GM12878 (cell line): ENCODE results near the gene IL18R1. TPM values are rescaled to one million over a fixed set of nuclear protein-coding genes. Genes with fewer than 3 reads are reported as not detected.

ENCODE experiments used
- BCL3 ChIP-seq: IDR thresholded peaks from 2 replicates; pipeline ENCODE4 v1.6.1; 2011; ENCODE audit warnings: borderline replicate concordance, low read depth, mild to moderate bottlenecking, moderate library complexity, low read length; ENCODE audit not compliant: insufficient read depth, poor library complexity, severe bottlenecking
- CHD2 ChIP-seq: IDR thresholded peaks from 2 replicates; pipeline ENCODE4 v1.6.1; 2011; ENCODE audit warnings: low read depth, low read length, improper control_type of control experiment, borderline replicate concordance
- CREM ChIP-seq: IDR thresholded peaks from 2 replicates; pipeline ENCODE4 v1.6.1; 2014; ENCODE audit warnings: antibody characterized with exemption, low read depth
- ESRRA ChIP-seq: IDR thresholded peaks from 2 replicates; pipeline ENCODE4 v1.6.1; 2012; ENCODE audit warnings: mild to moderate bottlenecking, low read length, improper control_type of control experiment
- GATAD2B ChIP-seq: fragments of 450-650 bp; conservative IDR thresholded peaks from 2 replicates; pipeline ENCODE4 v1.6.1; 2017; ENCODE audit warnings: low read depth, mild to moderate bottlenecking, moderate library complexity
- IKZF1 ChIP-seq: fragments of 450-650 bp; conservative IDR thresholded peaks from 2 replicates; pipeline ENCODE4 v1.6.1; 2017; ENCODE audit warnings: antibody characterized with exemption, mild to moderate bottlenecking
- KDM1A ChIP-seq: fragments of 200-600 bp; sonication (generic); IDR thresholded peaks from 2 replicates; pipeline ENCODE4 v1.6.1; 2016; ENCODE audit warnings: borderline replicate concordance
- KLF5 ChIP-seq: fragments of 450-650 bp; IDR thresholded peaks from 2 replicates; pipeline ENCODE4 v1.6.1; 2014; ENCODE audit warnings: mild to moderate bottlenecking; ENCODE audit not compliant: partially characterized antibody
- LARP7 ChIP-seq: fragments of 450-650 bp; IDR thresholded peaks from 2 replicates; pipeline ENCODE4 v1.6.1; 2017; ENCODE audit warnings: mild to moderate bottlenecking
- MEF2A ChIP-seq: IDR thresholded peaks from 2 replicates; pipeline ENCODE4 v1.6.1; 2011; ENCODE audit warnings: low read depth, mild to moderate bottlenecking, low read length, moderate library complexity; ENCODE audit not compliant: insufficient read depth
- MTA2 ChIP-seq: fragments of 450-650 bp; IDR thresholded peaks from 2 replicates; pipeline ENCODE4 v1.6.1; 2016; ENCODE audit warnings: low read depth, mild to moderate bottlenecking, moderate library complexity
- PAX5 ChIP-seq: IDR thresholded peaks from 2 replicates; pipeline ENCODE4 v1.6.1; 2011; ENCODE audit warnings: low read depth, low read length, borderline replicate concordance
- PML ChIP-seq: IDR thresholded peaks from 2 replicates; pipeline ENCODE4 v1.6.1; 2012; ENCODE audit warnings: low read length, inconsistent platforms
- RB1 ChIP-seq: fragments of 450-650 bp; formaldehyde crosslinking; IDR thresholded peaks from 2 replicates; pipeline ENCODE4 v1.6.1; 2017; ENCODE audit warnings: mild to moderate bottlenecking, borderline replicate concordance
- RELB ChIP-seq: fragments of 450-650 bp; IDR thresholded peaks from 2 replicates; pipeline ENCODE4 v1.6.1; 2017; ENCODE audit warnings: low read depth, mild to moderate bottlenecking, moderate library complexity
- SKIL ChIP-seq: fragments of 450-650 bp; IDR thresholded peaks from 2 replicates; pipeline ENCODE4 v1.6.1; 2017; ENCODE audit warnings: mild to moderate bottlenecking, low read depth, inconsistent platforms; ENCODE audit not compliant: poor library complexity, severe bottlenecking
- SP1 ChIP-seq: IDR thresholded peaks from one replicate; pipeline ENCODE4 v1.6.1; 2011; ENCODE audit warnings: low read depth, low read length
- SPI1 ChIP-seq: IDR thresholded peaks from 2 replicates; pipeline ENCODE4 v1.6.1; 2011; ENCODE audit warnings: low read depth, mild to moderate bottlenecking, low read length, moderate library complexity, borderline replicate concordance; ENCODE audit not compliant: insufficient read depth
- TCF7 ChIP-seq: IDR thresholded peaks from 2 replicates; pipeline ENCODE4 v1.6.1; 2014; ENCODE audit warnings: antibody characterized with exemption, borderline replicate concordance
- USF1 ChIP-seq: IDR thresholded peaks from 2 replicates; pipeline ENCODE4 v1.6.1; 2011; ENCODE audit warnings: borderline replicate concordance, low read depth, mild to moderate bottlenecking, moderate library complexity, mixed read lengths, low read length; ENCODE audit not compliant: insufficient read depth; ENCODE audit errors: extremely low read length
- ZBTB4 ChIP-seq: fragments of 450-650 bp; formaldehyde crosslinking; IDR thresholded peaks from 2 replicates; pipeline ENCODE4 v1.4.0; 2022; ENCODE audit warnings: mild to moderate bottlenecking, moderate library complexity
- polyA plus RNA-seq, 11 experiments: library from polyadenylated mRNA; depleted of rRNA in 4 of 11; unstranded in 6 of 11; stranded (reverse) in 5 of 11; fragments of >200 nt; fragmentation: Nextera tagmentation in 4 of 11; fragmentation: Illumina TruSeq in 1 of 11; extraction: Ambion mirVana in 4 of 11; extraction: Trizol in 1 of 11; gene quantifications; 1 replicate in 1 of 11; 2 replicates in 10 of 11; pipeline versions ENCODE4 v1.2.1 to v1.2.3, GENCODE V29; 2011 to 2016; ENCODE audit warnings: inconsistent platforms in 2 of 11, missing spikeins in 2 of 11, low read depth in 1 of 11
- total RNA-seq, 4 experiments: library from RNA; depleted of rRNA in 3 of 4; stranded (reverse); fragments of >200 nt in 3 of 4; fragmentation: Illumina TruSeq in 1 of 4; extraction: Trizol in 1 of 4; gene quantifications; 2 replicates each; pipeline versions ENCODE4 v1.2.1 to v1.2.3, GENCODE V29; 2013 to 2021

IL18R1 gene
- total and polyA plus RNA-seq, 10 of the 15 experiments (the other 5 are each of a cell fraction or from before 2014, with no cell fraction given) = 3.5 to 15.5 (median 11.1) TPM

- TF ChIP-seq RELB = no peak
- peak; percentile 71 for TF ChIP-seq IKZF1
- TF ChIP-seq SKIL = no peak
- no peak for TF ChIP-seq KLF5
- TF ChIP-seq CREM = peak; percentile 60; the same call in 1 of the 2 replicates
- TF ChIP-seq SPI1 = no peak
- no peak for TF ChIP-seq CHD2
- TF ChIP-seq ESRRA = no peak
- TF ChIP-seq LARP7 = no peak
- TF ChIP-seq MTA2 = peak; percentile 78
- TF ChIP-seq MEF2A = 0 out of 2 replicates have a peak, but pooled peaks have one; percentile 24
- no peak for TF ChIP-seq USF1
- peak; percentile 25; the same call in 1 of the 2 replicates for TF ChIP-seq PML
- peak; percentile 75 for TF ChIP-seq TCF7
- TF ChIP-seq SP1 = no peak
- 0 out of 2 replicates have a peak, but pooled peaks have one; percentile 30 for TF ChIP-seq GATAD2B
- TF ChIP-seq BCL3 = peak; percentile 87
- TF ChIP-seq ZBTB4 (CRISPR knock-in tag) = no peak
- peak; percentile 84 for TF ChIP-seq PAX5
- TF ChIP-seq RB1 = no peak
- TF ChIP-seq KDM1A = no peak
These were observed 11.9 kb downstream of the IL18R1 start (continued) for GRCh38 chr2:102367331-102367971.
